ENCODE results near the gene HSPB6.

Gene HSPB6

GRCh38 chr19:35752746-35753350, 4.0 kb downstream of the HSPB6 start:
- TF ChIP-seq, protein P1, sequence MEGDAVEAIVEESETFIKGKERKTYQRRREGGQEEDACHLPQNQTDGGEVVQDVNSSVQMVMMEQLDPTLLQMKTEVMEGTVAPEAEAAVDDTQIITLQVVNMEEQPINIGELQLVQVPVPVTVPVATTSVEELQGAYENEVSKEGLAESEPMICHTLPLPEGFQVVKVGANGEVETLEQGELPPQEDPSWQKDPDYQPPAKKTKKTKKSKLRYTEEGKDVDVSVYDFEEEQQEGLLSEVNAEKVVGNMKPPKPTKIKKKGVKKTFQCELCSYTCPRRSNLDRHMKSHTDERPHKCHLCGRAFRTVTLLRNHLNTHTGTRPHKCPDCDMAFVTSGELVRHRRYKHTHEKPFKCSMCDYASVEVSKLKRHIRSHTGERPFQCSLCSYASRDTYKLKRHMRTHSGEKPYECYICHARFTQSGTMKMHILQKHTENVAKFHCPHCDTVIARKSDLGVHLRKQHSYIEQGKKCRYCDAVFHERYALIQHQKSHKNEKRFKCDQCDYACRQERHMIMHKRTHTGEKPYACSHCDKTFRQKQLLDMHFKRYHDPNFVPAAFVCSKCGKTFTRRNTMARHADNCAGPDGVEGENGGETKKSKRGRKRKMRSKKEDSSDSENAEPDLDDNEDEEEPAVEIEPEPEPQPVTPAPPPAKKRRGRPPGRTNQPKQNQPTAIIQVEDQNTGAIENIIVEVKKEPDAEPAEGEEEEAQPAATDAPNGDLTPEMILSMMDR (IDR thresholded peaks at IDR 0.05), result no peak
- no peak for TF ChIP-seq ZFX (IDR thresholded peaks at IDR 0.05; ENCODE audit: borderline replicate concordance)

GRCh38 chr19:35751839-35752745, 4.7 kb downstream of the HSPB6 start:
- TF ChIP-seq, protein P1 (IDR thresholded peaks at IDR 0.05), result no peak
- TF ChIP-seq ZFX (IDR thresholded peaks at IDR 0.05; ENCODE audit: borderline replicate concordance), result no peak
- no peak overlapping the region; the same call in 1 of the 2 replicates for H3K27ac ChIP-seq

More at GRCh38 chr19:35752746-35753350, 4.0 kb downstream of the HSPB6 start:
- H3K27ac ChIP-seq, result peak overlapping the region; percentile 97; the same call in 1 of the 2 replicates

GRCh38 chr19:35750167-35750566, 6.7 kb downstream of the HSPB6 start:
- no peak for TF ChIP-seq ZFX (IDR thresholded peaks at IDR 0.05; ENCODE audit: borderline replicate concordance)
- TF ChIP-seq, protein P1 (IDR thresholded peaks at IDR 0.05), result no peak
- peak overlapping the region; percentile 36 for H3K27ac ChIP-seq

DNA sequence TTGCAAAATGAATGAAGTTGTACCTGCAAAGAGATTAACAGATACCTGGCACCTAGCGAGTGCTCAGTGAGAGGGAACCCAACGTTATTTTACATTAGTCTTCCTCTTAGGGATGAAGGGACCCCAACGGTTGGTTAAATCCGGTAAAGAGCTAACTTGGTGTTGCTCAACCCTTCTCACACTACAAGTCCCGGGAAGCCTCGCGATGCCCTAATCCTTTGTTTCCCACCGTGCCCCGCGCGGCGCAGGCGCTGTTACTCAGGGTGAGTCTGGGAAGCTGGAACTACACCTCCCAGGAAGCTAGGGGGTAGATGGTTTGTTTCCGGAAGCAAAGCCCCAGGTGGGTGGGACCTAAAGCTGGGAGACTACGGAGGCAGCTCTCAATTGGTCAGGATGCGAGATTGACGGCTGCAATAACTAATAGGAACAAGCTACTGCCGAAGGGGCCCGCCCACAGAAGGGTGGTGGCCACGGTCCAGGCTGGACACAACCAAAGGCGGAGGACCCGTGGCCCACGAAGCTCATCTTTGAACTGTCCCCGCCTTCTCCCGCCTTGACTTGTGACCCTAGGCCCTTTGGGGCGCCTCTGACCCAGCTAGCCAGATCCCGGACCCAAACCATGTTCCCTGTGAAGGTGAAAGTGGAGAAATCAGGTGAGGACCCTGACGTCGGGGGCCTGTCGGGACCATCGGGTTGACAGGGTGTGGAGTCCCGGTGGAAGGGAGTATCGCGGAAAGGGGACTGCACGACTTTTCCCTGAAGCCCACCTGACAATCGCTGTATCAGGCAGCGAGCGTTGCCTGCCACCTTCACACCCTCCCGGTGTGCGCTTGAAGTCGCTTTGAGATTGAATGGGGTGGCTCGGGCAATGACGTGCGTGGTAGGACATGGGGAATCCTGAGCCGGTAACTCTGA, 8.5 kb downstream of the HSPB6 start, which contains the start of gene LIN37:
TSS of gene LIN37 (plus strand) at position 471 of the 915 bp plus-strand sequence. CDS start at position 620, 149 bp downstream.
- TF ChIP-seq, protein P1 (IDR thresholded peaks at IDR 0.05), result no peak
- no peak for TF ChIP-seq ZFX (IDR thresholded peaks at IDR 0.05; ENCODE audit: borderline replicate concordance)
- peak within 1 kb of the TSS; percentile 98 for H3K27ac ChIP-seq

DNA sequence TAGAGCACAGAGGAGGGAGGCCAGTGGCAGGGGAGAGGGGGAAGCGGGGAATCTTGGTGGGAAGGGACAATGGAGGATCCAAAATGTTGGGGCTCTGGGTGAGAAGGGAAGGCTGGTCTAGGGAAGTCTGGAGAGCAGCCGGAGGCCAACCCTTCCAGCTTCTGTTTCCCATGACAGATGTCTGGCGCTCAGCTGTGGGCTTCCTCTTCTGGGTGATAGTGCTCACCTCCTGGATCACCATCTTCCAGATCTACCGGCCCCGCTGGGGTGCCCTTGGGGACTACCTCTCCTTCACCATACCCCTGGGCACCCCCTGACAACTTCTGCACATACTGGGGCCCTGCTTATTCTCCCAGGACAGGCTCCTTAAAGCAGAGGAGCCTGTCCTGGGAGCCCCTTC, 10.3 kb downstream of the HSPB6 start:
- H3K27ac ChIP-seq, result peak overlapping the region; percentile 98; the same call in 1 of the 2 replicates
- TF ChIP-seq, protein P1 (IDR thresholded peaks at IDR 0.05), result no peak
- TF ChIP-seq ZFX (IDR thresholded peaks at IDR 0.05; ENCODE audit: borderline replicate concordance), result no peak

DNA sequence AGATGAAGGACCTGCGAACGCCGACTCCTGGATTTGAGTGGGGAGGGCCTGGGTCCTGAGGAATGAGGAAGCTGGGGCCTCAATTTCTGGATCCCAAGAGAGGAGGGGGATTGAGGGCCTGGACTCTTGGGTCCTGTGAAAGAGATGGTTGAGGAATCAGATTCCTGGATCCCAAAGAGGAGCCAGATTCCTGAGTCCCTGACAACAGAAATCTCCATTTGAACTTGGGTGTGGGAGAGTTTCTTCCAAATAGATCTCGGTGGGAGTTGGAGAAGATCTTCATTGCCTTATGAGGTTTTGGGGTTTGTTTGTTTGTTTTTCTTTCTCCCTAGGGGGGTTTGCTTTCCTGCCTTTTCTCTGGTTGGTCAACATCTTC, 10.8 kb downstream of the HSPB6 start:
- no peak for TF ChIP-seq ZFX (IDR thresholded peaks at IDR 0.05; ENCODE audit: borderline replicate concordance)
- TF ChIP-seq, protein P1 (IDR thresholded peaks at IDR 0.05), result no peak
- H3K27ac ChIP-seq, result peak overlapping the region; percentile 98
